Measurements from ENCODE around the gene NWD2. TPM values are rescaled to one million over a fixed set of nuclear protein-coding genes. Genes with fewer than 3 reads are reported as not detected.

NWD2 gene
- total and polyA plus RNA-seq, 10 of the 15 experiments (the other 5 are each of a cell fraction or from before 2014, with no cell fraction given): not detected

DNA sequence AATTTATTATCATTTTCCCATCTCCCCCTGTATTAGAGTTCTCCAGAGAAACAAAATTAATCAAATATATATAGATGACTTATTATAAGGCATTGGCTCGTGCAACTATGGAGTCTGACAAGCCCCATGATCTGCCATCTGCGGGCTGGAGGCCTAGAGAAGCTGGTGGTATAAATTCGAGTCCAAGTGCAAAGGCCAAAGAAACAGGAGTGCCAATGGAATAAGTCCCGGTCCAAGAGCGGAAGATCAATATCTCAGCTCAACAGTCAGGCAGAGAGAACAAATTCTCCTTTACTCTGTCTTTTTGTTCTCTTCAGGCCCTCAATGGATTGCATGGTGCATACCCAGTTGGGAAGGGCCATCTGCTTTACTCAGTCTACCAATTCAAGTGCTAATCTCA is 178.8 kb downstream of the NWD2 start:
- CTCF ChIA-PET: no interaction called here
- no peak for TF ChIP-seq EP300 (IDR thresholded peaks at IDR 0.05; ENCODE audit: borderline replicate concordance in 1 of 2, control insufficient read depth in 1 of 2, low read depth in 2 of 2, low read length in 2 of 2)
- Histone ChIP-seq H3K79me2 (ENCODE audit: control insufficient read depth, insufficient read depth, low read length) (no peaks in the 10 kb centered on the region), H3K9ac (ENCODE audit: control insufficient read depth, insufficient read depth, low read length) (no peak overlapping the region), H3K27ac (ENCODE audit: control insufficient read depth, insufficient read depth) (no peak overlapping the region), H3K4me3 (no peak overlapping the region), H3K27me3 (replicated peaks in 1 of 2; ENCODE audit: control insufficient read depth in 2 of 2, insufficient read depth in 2 of 2, low read length in 1 of 2) (0 out of 4 replicates have a peak, but pooled peaks cover 0 to 4% of the 10 kb centered on the region in 2 experiments), H3K4me1 (ENCODE audit: control insufficient read depth, insufficient read depth, low read length) (no peaks in the 10 kb centered on the region), H4K20me1 (ENCODE audit: control insufficient read depth, insufficient read depth) (no peaks in the 10 kb centered on the region), H3K4me2 (ENCODE audit: control insufficient read depth, insufficient read depth) (no peak overlapping the region), H3K9me3 (replicated peaks; ENCODE audit: control insufficient read depth, insufficient read depth, low read length) (no peaks in the 10 kb centered on the region), H3K36me3 (ENCODE audit: control insufficient read depth in 2 of 2, insufficient read depth in 2 of 2, low read length in 1 of 2) (no peaks in the 10 kb centered on the region), H2AFZ (ENCODE audit: control insufficient read depth, low read depth, low read length) (no peak overlapping the region)
- intact Hi-C loops (cut with micrococcal nuclease; ENCODE audit: unreplicated experiment): no loop called here
- no peak for DNase-seq (ENCODE audit: low read depth, low spot score)
- 40% methylated on average over 5 of the region's 5 CpGs for WGBS (ENCODE audit: insufficient coverage, insufficient replicate concordance, low lambda C conversion rate, missing lambda C conversion rate)
- no peak for ATAC-seq
- SMC1A ChIA-PET (ENCODE audit: uncharacterized antibody, unreplicated experiment): no interaction called here
- no TSS peak for BruUV-seq (replicated peaks)
- POLR2A ChIA-PET: no interaction called here
- FAIRE-seq: no peak
- in situ Hi-C loops (cut with MboI): no loop called here
- RAD21 ChIA-PET (ENCODE audit: unreplicated experiment): no interaction called here

GRCh38 chr4:37424753-37425152 is 180.2 kb downstream of the NWD2 start:
- no peak overlapping the region for H3K4me2 ChIP-seq (ENCODE audit: control insufficient read depth, insufficient read depth)
- in situ Hi-C loops (cut with MboI) (no loop called here), intact Hi-C loops (cut with micrococcal nuclease; ENCODE audit: unreplicated experiment) (no loop called here)
- FAIRE-seq: no peak
- RAD21 ChIA-PET (ENCODE audit: unreplicated experiment): no interaction called here
- CTCF ChIA-PET: interaction anchor here (0.8 to 1.0 kb wide), 3 partner anchors 10 to 142 kb away, joined by 3 to 4 read pairs (median 3); no protein-coding TSS in a partner anchor
- H4K20me1 ChIP-seq (ENCODE audit: control insufficient read depth, insufficient read depth): no peaks in the 10 kb centered on the region
- POLR2A ChIA-PET: no interaction called here
- no peak for ATAC-seq
- no peak for DNase-seq (ENCODE audit: low read depth, low spot score)
- BruUV-seq (replicated peaks): no TSS peak
- no peak overlapping the region for H3K9ac ChIP-seq (ENCODE audit: control insufficient read depth, insufficient read depth, low read length)
- H3K36me3 ChIP-seq (ENCODE audit: control insufficient read depth in 2 of 2, insufficient read depth in 2 of 2, low read length in 1 of 2): no peaks in the 10 kb centered on the region
- H3K4me3 ChIP-seq: no peak overlapping the region
- H3K79me2 ChIP-seq (ENCODE audit: control insufficient read depth, insufficient read depth, low read length): no peaks in the 10 kb centered on the region
- H2AFZ ChIP-seq (ENCODE audit: control insufficient read depth, low read depth, low read length): no peak overlapping the region
- H3K27me3 ChIP-seq (replicated peaks in 1 of 2; ENCODE audit: control insufficient read depth in 2 of 2, insufficient read depth in 2 of 2, low read length in 1 of 2): 0 out of 4 replicates have a peak, but pooled peaks cover 0 to 4% of the 10 kb centered on the region in 2 experiments
- H3K4me1 ChIP-seq (ENCODE audit: control insufficient read depth, insufficient read depth, low read length): no peaks in the 10 kb centered on the region
- SMC1A ChIA-PET (ENCODE audit: uncharacterized antibody, unreplicated experiment): no interaction called here
- no peak for TF ChIP-seq MLLT1 (IDR thresholded peaks at IDR 0.05)
- TF ChIP-seq, protein P1, sequence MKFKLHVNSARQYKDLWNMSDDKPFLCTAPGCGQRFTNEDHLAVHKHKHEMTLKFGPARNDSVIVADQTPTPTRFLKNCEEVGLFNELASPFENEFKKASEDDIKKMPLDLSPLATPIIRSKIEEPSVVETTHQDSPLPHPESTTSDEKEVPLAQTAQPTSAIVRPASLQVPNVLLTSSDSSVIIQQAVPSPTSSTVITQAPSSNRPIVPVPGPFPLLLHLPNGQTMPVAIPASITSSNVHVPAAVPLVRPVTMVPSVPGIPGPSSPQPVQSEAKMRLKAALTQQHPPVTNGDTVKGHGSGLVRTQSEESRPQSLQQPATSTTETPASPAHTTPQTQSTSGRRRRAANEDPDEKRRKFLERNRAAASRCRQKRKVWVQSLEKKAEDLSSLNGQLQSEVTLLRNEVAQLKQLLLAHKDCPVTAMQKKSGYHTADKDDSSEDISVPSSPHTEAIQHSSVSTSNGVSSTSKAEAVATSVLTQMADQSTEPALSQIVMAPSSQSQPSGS (IDR thresholded peaks at IDR 0.05; ENCODE audit: low read length): no peak
- TF ChIP-seq, protein P2, sequence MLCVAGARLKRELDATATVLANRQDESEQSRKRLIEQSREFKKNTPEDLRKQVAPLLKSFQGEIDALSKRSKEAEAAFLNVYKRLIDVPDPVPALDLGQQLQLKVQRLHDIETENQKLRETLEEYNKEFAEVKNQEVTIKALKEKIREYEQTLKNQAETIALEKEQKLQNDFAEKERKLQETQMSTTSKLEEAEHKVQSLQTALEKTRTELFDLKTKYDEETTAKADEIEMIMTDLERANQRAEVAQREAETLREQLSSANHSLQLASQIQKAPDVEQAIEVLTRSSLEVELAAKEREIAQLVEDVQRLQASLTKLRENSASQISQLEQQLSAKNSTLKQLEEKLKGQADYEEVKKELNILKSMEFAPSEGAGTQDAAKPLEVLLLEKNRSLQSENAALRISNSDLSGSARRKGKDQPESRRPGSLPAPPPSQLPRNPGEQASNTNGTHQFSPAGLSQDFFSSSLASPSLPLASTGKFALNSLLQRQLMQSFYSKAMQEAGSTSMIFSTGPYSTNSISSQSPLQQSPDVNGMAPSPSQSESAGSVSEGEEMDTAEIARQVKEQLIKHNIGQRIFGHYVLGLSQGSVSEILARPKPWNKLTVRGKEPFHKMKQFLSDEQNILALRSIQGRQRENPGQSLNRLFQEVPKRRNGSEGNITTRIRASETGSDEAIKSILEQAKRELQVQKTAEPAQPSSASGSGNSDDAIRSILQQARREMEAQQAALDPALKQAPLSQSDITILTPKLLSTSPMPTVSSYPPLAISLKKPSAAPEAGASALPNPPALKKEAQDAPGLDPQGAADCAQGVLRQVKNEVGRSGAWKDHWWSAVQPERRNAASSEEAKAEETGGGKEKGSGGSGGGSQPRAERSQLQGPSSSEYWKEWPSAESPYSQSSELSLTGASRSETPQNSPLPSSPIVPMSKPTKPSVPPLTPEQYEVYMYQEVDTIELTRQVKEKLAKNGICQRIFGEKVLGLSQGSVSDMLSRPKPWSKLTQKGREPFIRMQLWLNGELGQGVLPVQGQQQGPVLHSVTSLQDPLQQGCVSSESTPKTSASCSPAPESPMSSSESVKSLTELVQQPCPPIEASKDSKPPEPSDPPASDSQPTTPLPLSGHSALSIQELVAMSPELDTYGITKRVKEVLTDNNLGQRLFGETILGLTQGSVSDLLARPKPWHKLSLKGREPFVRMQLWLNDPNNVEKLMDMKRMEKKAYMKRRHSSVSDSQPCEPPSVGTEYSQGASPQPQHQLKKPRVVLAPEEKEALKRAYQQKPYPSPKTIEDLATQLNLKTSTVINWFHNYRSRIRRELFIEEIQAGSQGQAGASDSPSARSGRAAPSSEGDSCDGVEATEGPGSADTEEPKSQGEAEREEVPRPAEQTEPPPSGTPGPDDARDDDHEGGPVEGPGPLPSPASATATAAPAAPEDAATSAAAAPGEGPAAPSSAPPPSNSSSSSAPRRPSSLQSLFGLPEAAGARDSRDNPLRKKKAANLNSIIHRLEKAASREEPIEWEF (IDR thresholded peaks at IDR 0.05; ENCODE audit: insufficient replicate concordance, low read depth, low read length): no peak
- TF ChIP-seq STAT1 (conservative IDR thresholded peaks at IDR 0.05): no peak
- no peak for TF ChIP-seq POU2F2 (IDR thresholded peaks at IDR 0.05; ENCODE audit: borderline replicate concordance, low read depth, low read length)
- no peak overlapping the region for H3K27ac ChIP-seq (ENCODE audit: control insufficient read depth, insufficient read depth)
- no peaks in the 10 kb centered on the region for H3K9me3 ChIP-seq (replicated peaks; ENCODE audit: control insufficient read depth, insufficient read depth, low read length)
